Endodermal cell (in vitro differentiated cells): ENCODE measurements around the gene ABTB2. TPM values are rescaled to one million over a fixed set of nuclear protein-coding genes. Genes with fewer than 3 reads are reported as not detected.

ENCODE experiments used
- DNase-seq: peaks from one replicate; pipeline ENCODE4 v3.0.0-alpha.2; 2017
- H3K27ac ChIP-seq: 2 replicates; pipeline ENCODE4 v1.5.1; 2013; ENCODE audit warnings: mild to moderate bottlenecking, low read depth, low read length, moderate library complexity
- H3K27me3 ChIP-seq: 2 replicates; pipeline ENCODE4 v1.6.1; 2013; ENCODE audit warnings: mild to moderate bottlenecking, low read length, moderate library complexity; ENCODE audit not compliant: insufficient read depth, control insufficient read depth, poor library complexity, severe bottlenecking
- H3K36me3 ChIP-seq: 2 replicates; pipeline ENCODE4 v1.7.0; 2013; ENCODE audit warnings: mild to moderate bottlenecking, low read length, moderate library complexity; ENCODE audit not compliant: control insufficient read depth, insufficient read depth
- H3K4me1 ChIP-seq: one replicate; pipeline ENCODE4 v1.7.0; 2013; ENCODE audit warnings: low read length; ENCODE audit not compliant: control insufficient read depth, insufficient read depth
- H3K4me3 ChIP-seq: 2 replicates; pipeline ENCODE4 v1.5.1; 2013; ENCODE audit warnings: mild to moderate bottlenecking, low read length, moderate library complexity
- H3K9ac ChIP-seq: 2 replicates; pipeline ENCODE4 v1.6.1; 2013; ENCODE audit warnings: mild to moderate bottlenecking, low read length, moderate library complexity; ENCODE audit not compliant: poor library complexity, severe bottlenecking; ENCODE audit errors: extremely low read depth
- H3K9me3 ChIP-seq: 2 replicates; pipeline ENCODE4 v1.6.1; 2013; ENCODE audit warnings: mild to moderate bottlenecking, low read length, moderate library complexity; ENCODE audit not compliant: control insufficient read depth
- H3K27ac Mint-ChIP-seq: 2 replicates; pipeline ENCODE4 v1.8.0; 2020; ENCODE audit warnings: mixed read lengths
- H3K27me3 Mint-ChIP-seq: 2 replicates; pipeline ENCODE4 v1.8.0; 2021; ENCODE audit warnings: mild to moderate bottlenecking, mixed read lengths; ENCODE audit not compliant: insufficient read depth
- H3K36me3 Mint-ChIP-seq: 2 replicates; pipeline ENCODE4 v1.8.0; 2020; ENCODE audit warnings: low read depth, mixed read lengths
- H3K4me1 Mint-ChIP-seq: 2 replicates; pipeline ENCODE4 v1.8.0; 2020; ENCODE audit warnings: mixed read lengths
- H3K4me3 Mint-ChIP-seq: 2 replicates; pipeline ENCODE4 v1.8.0; 2020; ENCODE audit warnings: mild to moderate bottlenecking, moderate library complexity, mixed read lengths
- H3K9me3 Mint-ChIP-seq: 2 replicates; pipeline ENCODE4 v1.8.0; 2020; ENCODE audit warnings: mild to moderate bottlenecking, mixed read lengths
- CTCF ChIP-seq: fragments of 200-600 bp; sonication (generic); conservative IDR thresholded peaks from 2 replicates; pipeline ENCODE4 v1.5.0; 2021; ENCODE audit warnings: antibody characterized with exemption, mild to moderate bottlenecking
- WGBS, 2 experiments: methylation state at CpG; one replicate each; pipeline versions ENCODE4 v1.1.5 to v1.1.7; 2013; ENCODE audit warnings: missing lambda C conversion rate in 2 of 2, mixed read lengths in 1 of 2; ENCODE audit not compliant: insufficient coverage in 1 of 2, insufficient read length in 1 of 2; 5-methylcytosine and 5-hydroxymethylcytosine counted together
- total RNA-seq, 2 donors: library from RNA; stranded (reverse); fragmentation: NEBNext Ultra II Directional in 1 of 2; extraction: Animal tissue kit (Norgen Biotek cat#: 25700) in 1 of 2; gene quantifications; 2 replicates in 1 of 2; 3 replicates in 1 of 2; pipeline ENCODE4 v1.2.1, GENCODE V29; 2021

ABTB2 gene
- total RNA-seq, 2 donors from 2014 or later = 2.9 to 5.2 TPM

GRCh38 chr11:34165121-34165520 is 192.7 kb downstream of the ABTB2 start:
- TF ChIP-seq CTCF = no peak
- Mint-ChIP-seq H3K27ac (no peak overlapping the region), H3K4me1 (no peaks in the 10 kb centered on the region), H3K4me3 (no peak overlapping the region), H3K27me3 (no peaks in the 10 kb centered on the region), H3K9me3 (no peaks in the 10 kb centered on the region), H3K36me3 (peaks cover 13% of the 10 kb centered on the region)
- Histone ChIP-seq H3K27me3 (no peaks in the 10 kb centered on the region), H3K36me3 (peaks cover 29% of the 10 kb centered on the region), H3K9ac (no peak overlapping the region), H3K27ac (no peak overlapping the region), H3K9me3 (no peaks in the 10 kb centered on the region), H3K4me3 (no peak overlapping the region), H3K4me1 (no peaks in the 10 kb centered on the region)
- 92 to 95% methylated on average over 9 to 13 of the region's 13 CpGs for WGBS, 2 experiments
- DNase-seq = no peak

GRCh38 chr11:34162856-34163255 is 195.0 kb downstream of the ABTB2 start:
- Histone ChIP-seq H3K27ac (no peak overlapping the region), H3K36me3 (peaks cover 24% of the 10 kb centered on the region), H3K9me3 (no peaks in the 10 kb centered on the region), H3K4me3 (no peak overlapping the region), H3K9ac (no peak overlapping the region), H3K4me1 (no peaks in the 10 kb centered on the region), H3K27me3 (no peaks in the 10 kb centered on the region)
- TF ChIP-seq CTCF = no peak
- Mint-ChIP-seq H3K4me3 (no peak overlapping the region), H3K27me3 (no peaks in the 10 kb centered on the region), H3K36me3 (peaks cover 16% of the 10 kb centered on the region), H3K4me1 (no peaks in the 10 kb centered on the region), H3K27ac (no peak overlapping the region), H3K9me3 (no peaks in the 10 kb centered on the region)
- DNase-seq = no peak
- WGBS, 2 experiments = 98 to 100% methylated on average over 2 to 7 of the region's 7 CpGs

GRCh38 chr11:34162493-34162820 is 195.4 kb downstream of the ABTB2 start:
- H3K36me3 ChIP-seq = peaks cover 24% of the 10 kb centered on the region
- no peaks in the 10 kb centered on the region for H3K27me3 Mint-ChIP-seq
- 93 to 94% methylated on average over 10 to 17 of the region's 17 CpGs for WGBS, 2 experiments

More at GRCh38 chr11:34162493-34162820, 195.4 kb downstream of the ABTB2 start:
- Mint-ChIP-seq H3K27ac (no peak overlapping the region), H3K4me1 (no peaks in the 10 kb centered on the region), H3K9me3 (no peaks in the 10 kb centered on the region), H3K4me3 (no peak overlapping the region), H3K36me3 (peaks cover 15% of the 10 kb centered on the region)
- H3K9me3 ChIP-seq = no peaks in the 10 kb centered on the region
- no peaks in the 10 kb centered on the region for H3K4me1 ChIP-seq
- H3K4me3 ChIP-seq = no peak overlapping the region
- no peak overlapping the region for H3K27ac ChIP-seq
- TF ChIP-seq CTCF = no peak
- DNase-seq = no peak
- no peak overlapping the region for H3K9ac ChIP-seq
- no peaks in the 10 kb centered on the region for H3K27me3 ChIP-seq
